GM23338 (cell line): ENCODE measurements around the gene RNF20. TPM values are rescaled to one million over a fixed set of nuclear protein-coding genes. Genes with fewer than 3 reads are reported as not detected.
A peak's percentile ranks its signal among the peaks of the same experiment; 100 is the strongest.

Experiments
- ATAC-seq: fragments of 200-7000 bp; cut with Tn5 transposase; 3 replicates; pipeline ENCODE4 v1.9.1; 2020
- DNase-seq: peaks from one replicate; pipeline ENCODE4 v3.0.0-alpha.2; 2015; ENCODE audit warnings: low spot score
- H2AFZ ChIP-seq: fragments of 200-600 bp; sonication (generic); 2 replicates; pipeline ENCODE4 v1.8.0; 2016; ENCODE audit warnings: antibody characterized with exemption, mild to moderate bottlenecking, moderate library complexity
- H3F3A ChIP-seq: fragments of 200-600 bp; sonication (generic); replicated peaks from 2 replicates; pipeline ENCODE4 v1.8.0; 2017; ENCODE audit warnings: antibody characterized with exemption, mixed run types, low read depth
- H3K27ac ChIP-seq: fragments of 200-600 bp; sonication (generic); 2 replicates; pipeline ENCODE4 v1.6.1; 2016; ENCODE audit warnings: low read depth
- H3K27me3 ChIP-seq: fragments of 200-600 bp; sonication (generic); 2 replicates; pipeline ENCODE4 v1.8.0; 2016; ENCODE audit warnings: mild to moderate bottlenecking, mixed run types, moderate library complexity; ENCODE audit not compliant: insufficient read depth
- H3K36me3 ChIP-seq: fragments of 200-600 bp; sonication (generic); 2 replicates; pipeline ENCODE4 v1.8.0; 2016; ENCODE audit warnings: mild to moderate bottlenecking; ENCODE audit not compliant: insufficient read depth
- H3K4me1 ChIP-seq: fragments of 200-600 bp; sonication (generic); 2 replicates; pipeline ENCODE4 v1.8.0; 2016; ENCODE audit warnings: mild to moderate bottlenecking, moderate library complexity; ENCODE audit not compliant: insufficient read depth
- H3K4me2 ChIP-seq: fragments of 200-600 bp; sonication (generic); 2 replicates; pipeline ENCODE4 v1.7.1; 2017; ENCODE audit warnings: mixed run types
- H3K4me3 ChIP-seq: fragments of 200-600 bp; sonication (generic); 2 replicates; pipeline ENCODE4 v1.6.1; 2016; ENCODE audit warnings: mixed run types
- H3K79me2 ChIP-seq: fragments of 200-600 bp; sonication (generic); replicated peaks from 2 replicates; pipeline ENCODE4 v1.8.0; 2017; ENCODE audit warnings: mild to moderate bottlenecking; ENCODE audit not compliant: insufficient read depth
- H3K9me2 ChIP-seq: fragments of 200-600 bp; sonication (generic); 2 replicates; pipeline ENCODE4 v1.8.0; 2017; ENCODE audit not compliant: insufficient read depth
- H4K20me1 ChIP-seq: fragments of 200-600 bp; sonication (generic); replicated peaks from 2 replicates; pipeline ENCODE4 v1.8.0; 2017; ENCODE audit warnings: mild to moderate bottlenecking; ENCODE audit not compliant: insufficient read depth
- H3K27ac Mint-ChIP-seq: 2 replicates; pipeline ENCODE4 v1.8.0; 2020; ENCODE audit warnings: inconsistent platforms, mild to moderate bottlenecking, moderate library complexity, mixed read lengths
- H3K27me3 Mint-ChIP-seq: 3 replicates; pipeline ENCODE4 v1.8.0; 2022; ENCODE audit warnings: low read depth, mild to moderate bottlenecking, moderate library complexity, mixed read lengths, inconsistent platforms; ENCODE audit not compliant: insufficient read depth, poor library complexity
- H3K36me3 Mint-ChIP-seq: 3 replicates; pipeline ENCODE4 v1.8.0; 2021; ENCODE audit warnings: low read depth, mild to moderate bottlenecking, inconsistent platforms, moderate library complexity, mixed read lengths
- H3K4me1 Mint-ChIP-seq: 3 replicates; pipeline ENCODE4 v1.8.0; 2020; ENCODE audit warnings: mild to moderate bottlenecking, inconsistent platforms, mixed read lengths
- H3K4me3 Mint-ChIP-seq: 3 replicates; pipeline ENCODE4 v1.8.0; 2021; ENCODE audit warnings: moderate library complexity, mild to moderate bottlenecking, inconsistent platforms, mixed read lengths
- H3K9me3 Mint-ChIP-seq: 3 replicates; pipeline ENCODE4 v1.8.0; 2020; ENCODE audit warnings: moderate library complexity, mild to moderate bottlenecking, inconsistent platforms, mixed read lengths
- CREB1 ChIP-seq: fragments of 250-450 bp; sonication (Bioruptor Pico); IDR thresholded peaks from 2 replicates; pipeline ENCODE4 v1.5.0; 2020; ENCODE audit warnings: low read depth, mild to moderate bottlenecking, moderate library complexity
- CTCF ChIP-seq, 2 experiments: fragments of 200-600 bp in 1 of 2; sonication (generic) in 1 of 2; conservative IDR thresholded peaks; 2 replicates each; pipeline versions ENCODE4 v1.5.1 to v1.6.1; 2016 to 2017; ENCODE audit warnings: antibody characterized with exemption in 2 of 2, low read depth in 2 of 2, mild to moderate bottlenecking in 2 of 2, moderate library complexity in 1 of 2
- ETS1 ChIP-seq: IDR thresholded peaks from 2 replicates; pipeline ENCODE4 v1.6.1; 2016; ENCODE audit warnings: antibody characterized with exemption
- EZH2 ChIP-seq: fragments of 200-600 bp; sonication (generic); IDR thresholded peaks from one replicate; pipeline ENCODE4 v1.8.0; 2017; ENCODE audit warnings: antibody characterized with exemption, mild to moderate bottlenecking, low read depth; ENCODE audit not compliant: unreplicated experiment
- EZH2phosphoT487 ChIP-seq: fragments of 200-600 bp; sonication (generic); IDR thresholded peaks from one replicate; pipeline ENCODE4 v1.8.1; 2018; ENCODE audit warnings: antibody characterized with exemption; ENCODE audit not compliant: unreplicated experiment
- JUNB ChIP-seq: IDR thresholded peaks from one replicate; pipeline ENCODE4 v1.6.1; 2016; ENCODE audit warnings: antibody characterized with exemption; ENCODE audit not compliant: unreplicated experiment
- NANOG ChIP-seq: IDR thresholded peaks from 2 replicates; pipeline ENCODE4 v1.6.1; 2016; ENCODE audit warnings: antibody characterized with exemption, borderline replicate concordance
- POLR2AphosphoS5 ChIP-seq: IDR thresholded peaks from 2 replicates; pipeline ENCODE4 v1.6.1; 2016; ENCODE audit warnings: antibody characterized with exemption, low read depth
- REST ChIP-seq: IDR thresholded peaks from one replicate; pipeline ENCODE4 v1.6.1; 2018; ENCODE audit warnings: antibody characterized with exemption; ENCODE audit not compliant: unreplicated experiment
- STAT1 ChIP-seq: IDR thresholded peaks from one replicate; pipeline ENCODE4 v1.6.1; 2016; ENCODE audit warnings: antibody characterized with exemption; ENCODE audit not compliant: unreplicated experiment
- ZNF114 ChIP-seq: fragments of 250-450 bp; sonication (Bioruptor Pico); IDR thresholded peaks from 2 replicates; pipeline ENCODE4 v1.5.0; 2020; ENCODE audit warnings: mild to moderate bottlenecking, moderate library complexity
- ZNF331 ChIP-seq: fragments of 250-450 bp; sonication (Bioruptor Pico); IDR thresholded peaks from 2 replicates; pipeline ENCODE4 v1.5.0; 2020; ENCODE audit warnings: low read depth, mild to moderate bottlenecking, moderate library complexity
- ZNF462 ChIP-seq: fragments of 250-450 bp; sonication (Bioruptor Pico); IDR thresholded peaks from 2 replicates; pipeline ENCODE4 v1.5.0; 2020; ENCODE audit warnings: mild to moderate bottlenecking, moderate library complexity
- polyA plus RNA-seq: library from polyadenylated mRNA; unstranded; fragments of >200 nt; fragmentation: Nextera tagmentation; extraction: Ambion mirVana; gene quantifications from 2 replicates; pipeline ENCODE4 v1.2.1, GENCODE V29; 2016
- total RNA-seq: library from RNA; depleted of rRNA; stranded (reverse); fragments of >200 nt; shearing (Covaris generic); gene quantifications from 2 replicates; pipeline ENCODE4 v1.2.3, GENCODE V29; 2014

The RNF20 gene
- total and polyA plus RNA-seq, 2 experiments from 2014 or later: 33.6 to 36.2 TPM

GRCh38 chr9:101508211-101508610 lies 25.4 kb upstream of the RNF20 start:
- Histone ChIP-seq H3K4me2 (no peak overlapping the region), H3K79me2 (no peaks in the 10 kb centered on the region), H3K4me3 (no peak overlapping the region), H3F3A (no peaks in the 10 kb centered on the region), H3K27me3 (no peaks in the 10 kb centered on the region), H3K27ac (no peak overlapping the region), H3K9me2 (peaks cover 4% of the 10 kb centered on the region; the same call in 1 of the 2 replicates), H3K4me1 (peaks cover 19% of the 10 kb centered on the region), H4K20me1 (no peaks in the 10 kb centered on the region), H2AFZ (0 out of 2 replicates have a peak overlapping the region, but pooled peaks have one; percentile 12), H3K36me3 (no peaks in the 10 kb centered on the region)
- Mint-ChIP-seq H3K27ac (no peak overlapping the region), H3K9me3 (no peaks in the 10 kb centered on the region), H3K36me3 (no peaks in the 10 kb centered on the region), H3K4me3 (no peak overlapping the region), H3K4me1 (peaks cover 17% of the 10 kb centered on the region), H3K27me3 (peaks cover 2% of the 10 kb centered on the region)
- ATAC-seq: no peak
- DNase-seq: no peak
- TF ChIP-seq REST (no peak), STAT1 (no peak), NANOG (no peak), ZNF114 (CRISPR knock-in tag) (no peak), ZNF462 (no peak), CREB1 (CRISPR knock-in tag) (no peak), JUNB (no peak), POLR2AphosphoS5 (no peak), ETS1 (no peak), CTCF (conservative IDR thresholded peaks at IDR 0.05; ENCODE audit: low read depth in 2 of 2) (no peak), EZH2phosphoT487 (no peak), EZH2 (no peak), ZNF331 (CRISPR knock-in tag) (no peak)
